Measurements from ENCODE around the gene OCRL. TPM values are rescaled to one million over a fixed set of nuclear protein-coding genes. Genes with fewer than 3 reads are reported as not detected.
"Not testable (repeated sequence)": the region's sequence is repeated elsewhere in the genome, so short reads cannot be mapped to it uniquely, and the experiment has no call there.

OCRL gene
- total RNA-seq, 1 donor from 2014 or later, result 11.9 TPM

DNA sequence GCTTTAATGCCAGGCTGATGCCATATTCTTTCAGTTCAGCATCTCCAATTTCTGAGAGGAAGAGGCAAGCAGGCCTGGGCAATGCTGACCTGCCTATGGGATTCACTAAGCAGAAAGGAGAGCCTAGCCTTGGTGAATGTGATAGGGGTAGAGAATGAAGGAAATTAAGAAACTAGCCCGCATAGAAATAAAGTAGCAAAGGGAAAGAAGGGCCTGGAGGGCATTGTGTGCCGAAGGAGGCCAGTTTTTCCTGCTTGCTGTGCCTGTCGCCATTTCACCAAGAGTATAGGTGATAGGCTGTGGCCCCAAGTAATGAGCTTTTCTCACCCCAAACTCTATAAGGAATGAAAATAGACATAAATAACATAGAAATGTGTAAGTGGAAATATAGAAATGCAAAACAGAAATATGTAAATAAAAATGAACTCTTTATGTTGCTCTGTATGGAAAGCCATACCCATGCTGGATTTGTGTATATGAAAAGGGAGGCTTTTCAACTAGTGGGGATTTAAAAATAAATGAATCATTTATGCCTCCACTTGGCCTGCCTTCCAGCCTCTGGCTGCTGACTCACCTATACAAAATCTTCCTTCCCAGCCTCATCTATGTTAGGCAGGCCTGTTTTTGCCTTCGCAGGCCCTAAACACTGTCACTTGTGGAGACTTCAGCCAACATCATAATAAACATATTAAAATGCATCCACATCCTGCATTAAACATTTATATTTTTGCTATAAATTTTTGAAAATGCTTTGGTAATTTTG, 5.1 kb upstream of the OCRL start:
- no peak for DNase-seq (ENCODE audit: low read depth in 2 of 2)

DNA sequence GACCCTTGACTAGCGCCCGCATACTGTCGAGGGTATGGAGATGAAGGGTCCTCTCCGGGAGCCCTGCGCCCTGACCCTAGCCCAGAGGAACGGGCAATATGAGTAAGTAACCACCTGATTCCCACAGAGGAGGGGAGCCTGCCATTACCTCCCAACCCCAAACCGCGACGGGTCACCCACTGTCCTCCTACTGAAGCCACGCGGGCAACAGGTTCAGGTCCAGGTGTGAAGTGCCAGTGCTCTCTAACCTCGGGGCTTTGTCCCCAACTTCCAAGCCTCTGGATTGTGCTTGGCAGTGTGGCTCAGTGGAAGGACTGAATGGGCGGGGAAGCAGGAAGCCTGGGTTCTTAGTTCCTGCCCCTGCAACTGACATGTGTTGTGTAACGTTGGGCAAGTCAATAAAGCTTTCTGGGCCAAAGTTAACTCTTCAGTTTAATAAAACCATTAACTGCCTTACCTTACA, 694 bp downstream of the OCRL start:
- peak; percentile 10 to 41 for DNase-seq (ENCODE audit: low read depth in 2 of 2)

- no peak for DNase-seq (ENCODE audit: low read depth in 2 of 2)
These were observed 4.7 kb downstream of the OCRL start for GRCh38 chrX:129544780-129545179.

DNA sequence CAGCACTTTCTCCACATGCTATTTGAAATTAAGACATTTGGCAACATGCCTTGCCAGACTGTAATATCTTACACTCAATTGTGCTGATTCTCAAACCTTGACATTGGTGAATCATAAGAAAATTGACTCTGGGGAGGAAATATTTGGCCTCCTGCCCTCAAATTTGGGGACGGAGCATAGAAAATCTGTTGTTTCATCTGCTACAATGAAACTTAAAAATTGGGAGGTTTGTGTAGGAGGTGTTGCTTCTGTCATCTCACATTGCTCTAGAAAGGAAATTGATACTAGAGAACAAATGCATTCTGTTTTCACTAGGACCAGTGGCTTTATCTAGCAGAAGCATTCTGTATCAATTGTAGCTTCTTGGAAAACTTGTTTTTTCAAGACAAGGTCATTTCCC, 5.3 kb downstream of the OCRL start:
- DNase-seq (ENCODE audit: low read depth in 2 of 2), result no peak

GRCh38 chrX:129549124-129549523, 9.1 kb downstream of the OCRL start:
- no peak for DNase-seq (ENCODE audit: low read depth in 2 of 2)

- no peak for DNase-seq (ENCODE audit: low read depth in 2 of 2)
These were observed 13.7 kb downstream of the OCRL start for GRCh38 chrX:129553619-129554288.

DNA sequence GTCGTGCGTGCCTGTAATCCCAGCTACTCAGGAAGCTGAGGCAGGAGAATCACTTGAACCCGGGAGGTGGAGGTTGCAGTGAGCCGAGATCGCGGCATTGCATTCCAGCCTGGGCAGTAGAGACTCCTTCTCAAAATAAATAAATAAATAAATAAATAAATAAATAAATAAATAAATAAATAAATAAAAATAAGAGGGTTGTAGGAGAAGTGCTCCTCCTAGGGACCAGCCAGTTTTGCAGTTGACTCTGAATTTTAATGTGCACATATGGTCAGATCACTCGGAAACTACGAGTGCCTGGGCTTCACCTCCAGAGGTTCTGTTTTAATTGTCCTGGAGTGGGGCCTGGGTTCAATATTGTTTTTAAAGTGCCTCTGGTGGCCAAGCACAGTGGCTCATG, 14.8 kb downstream of the OCRL start:
- DNase-seq (ENCODE audit: low read depth in 2 of 2), result not testable (repeated sequence)

DNA sequence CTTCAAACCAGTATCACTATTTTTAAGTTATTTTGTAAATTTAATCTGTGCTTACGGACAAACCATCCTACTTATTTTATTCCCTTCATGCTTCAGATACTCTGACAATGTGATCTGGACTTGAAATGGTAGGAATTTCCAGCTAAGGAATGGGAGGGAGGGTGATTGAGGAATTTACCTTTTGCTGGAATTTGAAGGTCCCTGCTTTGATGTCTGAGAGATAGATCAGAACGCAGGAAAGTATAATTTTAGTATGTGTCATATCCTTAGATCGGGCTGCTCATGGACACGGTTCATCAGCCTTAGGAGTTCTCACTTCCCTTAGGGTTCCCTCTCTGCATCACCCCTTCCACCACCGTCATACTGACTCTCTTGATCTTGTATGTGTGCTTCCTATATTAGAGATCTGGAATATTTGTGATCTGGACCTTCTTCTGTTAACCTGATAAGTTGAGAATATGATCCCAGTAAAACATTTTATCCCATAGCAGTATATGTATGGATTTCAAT, 16.8 kb downstream of the OCRL start:
- peak in 1 of 2 donors; percentile 22 for DNase-seq (ENCODE audit: low read depth in 2 of 2)

- peak in 1 of 2 donors; percentile 47 for DNase-seq (ENCODE audit: low read depth in 2 of 2)
These were observed 17.9 kb downstream of the OCRL start for GRCh38 chrX:129557844-129558480.

DNA sequence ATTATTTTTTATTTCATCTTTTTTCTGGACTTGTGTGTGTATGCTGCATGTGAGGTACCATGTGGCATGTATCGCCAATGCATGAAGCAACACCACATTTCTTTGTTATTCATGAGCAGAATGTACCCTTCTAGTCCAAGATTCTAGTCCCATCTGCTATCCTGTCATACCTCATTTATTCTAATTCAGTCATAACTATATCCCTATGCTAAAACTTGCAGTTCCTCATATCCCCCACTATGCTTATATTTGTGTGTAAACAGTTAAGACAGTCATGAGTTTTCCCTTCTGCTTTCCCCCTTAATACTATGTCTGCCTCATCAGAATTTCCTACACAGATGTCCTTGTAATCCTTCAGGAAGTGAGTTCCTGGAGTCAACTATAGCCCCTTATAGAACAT, 19.7 kb downstream of the OCRL start:
- no peak for DNase-seq (ENCODE audit: low read depth in 2 of 2)

GRCh38 chrX:129561453-129561852, 21.4 kb downstream of the OCRL start:
- no peak for DNase-seq (ENCODE audit: low read depth in 2 of 2)

DNA sequence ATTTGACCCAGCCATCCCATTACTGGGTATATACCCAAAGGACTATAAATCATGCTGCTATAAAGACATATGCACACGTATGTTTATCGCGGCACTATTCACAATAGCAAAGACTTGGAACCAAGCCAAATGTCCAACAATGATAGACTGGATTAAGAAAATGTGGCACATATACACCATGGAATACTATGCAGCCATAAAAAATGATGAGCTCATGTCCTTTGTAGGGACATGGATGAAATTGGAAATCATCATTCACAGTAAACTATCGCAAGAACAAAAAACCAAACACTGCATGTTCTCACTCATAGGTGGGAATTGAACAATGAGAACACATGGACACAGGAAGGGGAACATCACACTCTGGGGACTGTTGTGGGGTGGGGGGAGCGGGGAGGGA, 24.3 kb downstream of the OCRL start:
- not testable (repeated sequence) for DNase-seq (ENCODE audit: low read depth in 2 of 2)

GRCh38 chrX:129565046-129565650, 25.1 kb downstream of the OCRL start:
- peak; percentile 0 to 14 for DNase-seq (ENCODE audit: low read depth in 2 of 2)

DNA sequence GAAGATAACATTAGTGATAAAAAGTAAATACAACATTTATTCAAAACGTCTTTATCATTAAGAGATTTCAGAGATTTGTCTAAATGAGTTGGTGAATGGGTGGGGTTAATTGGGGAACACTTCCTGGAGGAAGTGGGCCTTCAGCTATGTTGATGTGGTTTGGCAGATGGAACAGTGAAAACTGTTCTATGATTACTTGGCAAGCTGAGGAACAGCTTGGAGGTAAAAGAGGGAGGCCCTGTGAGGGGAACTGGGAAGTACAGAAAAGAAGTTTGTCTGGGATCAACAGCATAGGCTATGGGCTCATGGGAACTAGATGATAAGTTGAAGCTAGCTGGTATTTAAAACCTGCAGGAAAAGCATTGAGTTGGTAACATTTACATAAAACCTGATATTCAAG, 26.0 kb downstream of the OCRL start:
- DNase-seq (ENCODE audit: low read depth in 2 of 2), result peak in 1 of 2 donors; percentile 30

DNA sequence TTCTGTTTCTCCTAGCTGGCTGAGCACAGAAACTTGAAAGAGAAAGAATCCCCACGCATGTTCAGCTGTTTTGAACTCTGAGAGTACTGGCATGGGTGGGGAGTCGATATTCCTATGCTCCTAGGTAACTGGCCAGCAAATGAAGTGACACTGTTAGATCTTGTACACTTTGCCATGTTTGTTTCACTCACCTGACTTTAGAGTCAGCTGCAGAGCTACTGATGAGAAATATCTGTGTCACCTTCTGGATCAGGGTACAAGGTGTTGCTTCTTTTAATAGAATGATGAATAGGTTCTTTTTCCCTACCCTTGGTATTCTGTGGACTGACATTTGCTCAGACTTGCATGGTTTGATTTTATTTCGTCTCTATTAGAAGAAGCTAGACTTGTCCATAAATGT, 28.3 kb downstream of the OCRL start:
- DNase-seq (ENCODE audit: low read depth in 2 of 2), result no peak

- DNase-seq (ENCODE audit: low read depth in 2 of 2), result no peak
These were observed 32.4 kb downstream of the OCRL start for GRCh38 chrX:129572422-129572821.

DNA sequence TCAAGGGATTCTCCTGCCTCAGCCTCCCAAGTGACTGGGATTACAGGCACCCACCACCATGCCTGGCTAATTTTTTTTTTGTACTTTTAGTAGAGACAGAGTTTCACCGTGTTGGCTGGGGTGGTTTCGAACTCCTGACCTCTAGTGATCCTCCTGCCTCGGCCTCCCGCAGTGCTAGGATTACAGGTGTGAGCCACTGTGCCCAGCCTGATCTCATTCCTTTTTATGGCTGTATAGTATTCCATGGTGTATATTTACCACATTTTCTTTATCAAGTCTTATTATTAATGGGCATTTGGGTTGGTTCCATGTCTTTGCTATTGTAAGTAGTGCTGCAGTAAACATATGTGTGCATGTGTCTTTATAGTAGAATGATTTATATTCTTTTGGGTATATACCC, 33.6 kb downstream of the OCRL start:
- DNase-seq (ENCODE audit: low read depth in 2 of 2), result not testable (repeated sequence)

DNA sequence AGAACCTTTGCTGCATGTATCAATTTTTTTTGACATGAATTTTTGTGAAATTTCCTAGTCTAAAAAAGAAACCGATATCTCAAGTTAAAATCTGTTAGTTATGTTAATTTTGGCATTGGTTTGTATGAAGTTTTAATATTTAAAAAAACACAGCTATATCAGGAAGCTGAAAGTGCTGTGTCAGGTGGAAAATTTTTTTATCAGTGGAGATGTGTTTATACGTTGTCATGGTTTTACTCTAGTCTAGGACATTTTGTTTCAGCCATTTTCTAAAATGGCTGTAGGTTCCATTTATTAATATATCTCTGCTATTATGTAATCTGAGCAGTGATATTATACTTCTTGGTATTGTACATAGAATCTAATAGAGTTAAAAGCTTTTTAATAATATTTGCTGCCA, 34.2 kb downstream of the OCRL start:
- DNase-seq (ENCODE audit: low read depth in 2 of 2), result peak in 1 of 2 donors; percentile 86

- DNase-seq (ENCODE audit: low read depth in 2 of 2), result no peak
These were observed 36.5 kb downstream of the OCRL start for GRCh38 chrX:129576539-129576938.

DNA sequence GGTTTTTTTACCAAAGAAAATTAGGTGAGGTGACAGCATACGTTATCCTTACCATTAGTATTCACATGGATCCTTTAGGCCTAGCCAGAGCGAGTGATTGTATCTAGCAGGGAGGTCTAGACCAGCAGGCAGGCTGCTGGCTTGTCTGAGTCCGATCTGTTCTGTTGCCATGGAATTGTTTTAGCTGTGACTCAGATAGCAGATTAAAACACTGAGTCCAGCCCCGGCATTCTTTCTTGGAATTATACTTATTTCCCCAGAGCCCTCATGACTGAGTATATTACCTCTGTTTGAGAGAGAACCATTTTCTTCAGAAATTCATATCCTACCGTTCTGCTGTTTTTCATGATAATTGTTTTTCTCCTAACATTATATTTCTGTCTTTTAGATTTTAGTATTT, 37.4 kb downstream of the OCRL start:
- peak; percentile 52 to 79 for DNase-seq (ENCODE audit: low read depth in 2 of 2)

DNA sequence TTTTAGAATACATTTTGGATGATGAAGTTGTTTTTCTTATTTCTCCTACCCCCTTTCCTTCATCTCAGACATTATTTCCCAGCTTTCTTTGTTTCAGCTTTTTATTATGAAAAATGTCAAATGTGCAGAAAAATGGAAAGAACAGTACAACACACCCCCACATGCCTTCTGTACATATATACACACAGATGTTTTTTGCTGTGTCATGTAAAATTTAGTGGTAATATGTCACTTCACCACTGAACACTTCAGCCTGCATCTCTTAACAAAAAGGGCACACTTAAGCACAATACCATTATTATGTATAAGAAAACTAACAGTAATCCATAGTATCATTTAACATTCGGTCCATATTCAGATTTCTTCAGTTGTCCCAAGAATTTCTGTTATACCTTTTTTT, 37.8 kb downstream of the OCRL start:
- no peak for DNase-seq (ENCODE audit: low read depth in 2 of 2)

- peak in 1 of 2 donors; percentile 33 for DNase-seq (ENCODE audit: low read depth in 2 of 2)
These were observed 41.8 kb downstream of the OCRL start for GRCh38 chrX:129581904-129582303.

All from lung microvascular endothelial cell (primary cell).